Panc1 (cell line): Measurements from ENCODE around the gene HINT1.
A peak's percentile ranks its signal among the peaks of the same experiment; 100 is the strongest.

ENCODE experiments used
- CTCF ChIP-seq: fragments of 450-650 bp; IDR thresholded peaks from 2 replicates; pipeline ENCODE4 v1.5.1; 2017; ENCODE audit warnings: mild to moderate bottlenecking
- POLR2AphosphoS5 ChIP-seq: IDR thresholded peaks from 2 replicates; pipeline ENCODE4 v1.6.1; 2012; ENCODE audit warnings: mild to moderate bottlenecking, low read depth, low read length, moderate library complexity
- SIN3A ChIP-seq: IDR thresholded peaks from 2 replicates; pipeline ENCODE4 v1.6.1; 2012; ENCODE audit warnings: low read depth, mild to moderate bottlenecking, low read length, moderate library complexity, borderline replicate concordance; ENCODE audit not compliant: insufficient read depth
- TCF7L2 ChIP-seq: IDR thresholded peaks from 2 replicates; pipeline ENCODE4 v1.6.1; 2011; ENCODE audit warnings: mild to moderate bottlenecking, low read depth, low read length, inconsistent platforms

GRCh38 chr5:131164191-131165118 lies 601 bp downstream of the HINT1 start:
- TF ChIP-seq TCF7L2 (no peak), CTCF (no peak), POLR2AphosphoS5 (no peak), SIN3A (peak; percentile 28; the same call in 1 of the 2 replicates)
